AG04450 (cell line): ENCODE data around the gene PRKAR1B. TPM values are rescaled to one million over a fixed set of nuclear protein-coding genes. Genes with fewer than 3 reads are reported as not detected.
"Not testable (repeated sequence)": the region's sequence is repeated elsewhere in the genome, so short reads cannot be mapped to it uniquely, and the experiment has no call there.

Experiments
- CTCF ChIA-PET: fragments of 300-600, 350-600 bp; formaldehyde crosslinking; extraction: SDS; loops from one replicate; lab custom pipeline; 2022; ENCODE audit warnings: antibody characterized with exemption, inconsistent platforms; lab: Charles Lee
- POLR2A ChIA-PET: fragments of 350-600 bp; formaldehyde crosslinking; extraction: SDS; loops from one replicate; lab custom pipeline; 2021; ENCODE audit warnings: antibody characterized with exemption, inconsistent platforms; lab: Yijun Ruan, JAX
- DNase-seq: peaks from one replicate; pipeline ENCODE4 v3.0.0-alpha.2; 2011; ENCODE audit warnings: low read depth, low spot score
- H3K27ac ChIP-seq: one replicate; pipeline ENCODE4 v1.5.1; 2012; ENCODE audit warnings: low read depth, low read length, control low read depth
- H3K27me3 ChIP-seq: one replicate; pipeline ENCODE4 v1.6.0; 2012; ENCODE audit warnings: low read length; ENCODE audit not compliant: control insufficient read depth, insufficient read depth
- H3K4me3 ChIP-seq: 2 replicates; pipeline ENCODE4 v1.5.1; 2011; ENCODE audit warnings: mild to moderate bottlenecking, low read depth, low read length, control low read depth
- H3K9me3 ChIP-seq: 2 replicates; pipeline ENCODE4 v1.5.1; 2012; ENCODE audit warnings: low read length; ENCODE audit not compliant: control insufficient read depth, insufficient read depth
- polyA plus RNA-seq: library from polyadenylated mRNA; depleted of rRNA; stranded (reverse); fragments of >200 nt; gene quantifications from 2 replicates; pipeline ENCODE4 v1.2.3, GENCODE V29; 2011
- TF ChIP-seq, protein P1 (sequence below): IDR thresholded peaks from 2 replicates; pipeline ENCODE4 v1.5.1; 2011; ENCODE audit warnings: low read depth, low read length, control low read depth, inconsistent platforms

PRKAR1B gene
- polyA plus RNA-seq, 1 experiment = 16.1 TPM

DNA sequence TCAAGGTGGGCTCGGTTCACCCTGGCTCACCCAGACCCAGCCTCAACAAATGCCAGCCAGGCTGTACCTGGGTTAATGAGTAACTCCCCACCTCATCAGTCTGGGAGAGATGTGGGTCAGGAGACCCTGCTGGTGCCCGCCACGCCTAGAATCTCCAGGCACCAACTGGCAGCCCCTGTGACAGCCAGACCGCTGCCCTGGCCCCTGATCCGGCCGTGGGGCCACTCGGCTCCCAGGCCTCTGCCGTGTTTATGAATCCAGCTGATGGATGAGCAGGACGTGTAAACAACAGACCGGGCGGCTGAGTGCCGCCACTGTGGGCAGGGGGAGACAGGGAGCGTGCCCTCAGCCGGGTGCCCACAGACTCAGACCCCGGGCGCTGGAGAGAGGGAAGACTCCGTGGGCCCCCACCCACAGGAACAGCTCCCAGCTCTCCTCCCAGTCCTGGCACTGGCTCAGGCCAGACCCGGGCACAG is 173.4 kb downstream of the PRKAR1B start:
- TF ChIP-seq, protein P1, sequence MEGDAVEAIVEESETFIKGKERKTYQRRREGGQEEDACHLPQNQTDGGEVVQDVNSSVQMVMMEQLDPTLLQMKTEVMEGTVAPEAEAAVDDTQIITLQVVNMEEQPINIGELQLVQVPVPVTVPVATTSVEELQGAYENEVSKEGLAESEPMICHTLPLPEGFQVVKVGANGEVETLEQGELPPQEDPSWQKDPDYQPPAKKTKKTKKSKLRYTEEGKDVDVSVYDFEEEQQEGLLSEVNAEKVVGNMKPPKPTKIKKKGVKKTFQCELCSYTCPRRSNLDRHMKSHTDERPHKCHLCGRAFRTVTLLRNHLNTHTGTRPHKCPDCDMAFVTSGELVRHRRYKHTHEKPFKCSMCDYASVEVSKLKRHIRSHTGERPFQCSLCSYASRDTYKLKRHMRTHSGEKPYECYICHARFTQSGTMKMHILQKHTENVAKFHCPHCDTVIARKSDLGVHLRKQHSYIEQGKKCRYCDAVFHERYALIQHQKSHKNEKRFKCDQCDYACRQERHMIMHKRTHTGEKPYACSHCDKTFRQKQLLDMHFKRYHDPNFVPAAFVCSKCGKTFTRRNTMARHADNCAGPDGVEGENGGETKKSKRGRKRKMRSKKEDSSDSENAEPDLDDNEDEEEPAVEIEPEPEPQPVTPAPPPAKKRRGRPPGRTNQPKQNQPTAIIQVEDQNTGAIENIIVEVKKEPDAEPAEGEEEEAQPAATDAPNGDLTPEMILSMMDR = no peak
- DNase-seq = no peak
- Histone ChIP-seq H3K4me3 (no peak overlapping the region), H3K9me3 (peaks cover 14% of the 10 kb centered on the region), H3K27me3 (peaks cover 4% of the 10 kb centered on the region), H3K27ac (no peak overlapping the region)
- ChIA-PET CTCF (no interaction called here), POLR2A (no interaction called here)

DNA sequence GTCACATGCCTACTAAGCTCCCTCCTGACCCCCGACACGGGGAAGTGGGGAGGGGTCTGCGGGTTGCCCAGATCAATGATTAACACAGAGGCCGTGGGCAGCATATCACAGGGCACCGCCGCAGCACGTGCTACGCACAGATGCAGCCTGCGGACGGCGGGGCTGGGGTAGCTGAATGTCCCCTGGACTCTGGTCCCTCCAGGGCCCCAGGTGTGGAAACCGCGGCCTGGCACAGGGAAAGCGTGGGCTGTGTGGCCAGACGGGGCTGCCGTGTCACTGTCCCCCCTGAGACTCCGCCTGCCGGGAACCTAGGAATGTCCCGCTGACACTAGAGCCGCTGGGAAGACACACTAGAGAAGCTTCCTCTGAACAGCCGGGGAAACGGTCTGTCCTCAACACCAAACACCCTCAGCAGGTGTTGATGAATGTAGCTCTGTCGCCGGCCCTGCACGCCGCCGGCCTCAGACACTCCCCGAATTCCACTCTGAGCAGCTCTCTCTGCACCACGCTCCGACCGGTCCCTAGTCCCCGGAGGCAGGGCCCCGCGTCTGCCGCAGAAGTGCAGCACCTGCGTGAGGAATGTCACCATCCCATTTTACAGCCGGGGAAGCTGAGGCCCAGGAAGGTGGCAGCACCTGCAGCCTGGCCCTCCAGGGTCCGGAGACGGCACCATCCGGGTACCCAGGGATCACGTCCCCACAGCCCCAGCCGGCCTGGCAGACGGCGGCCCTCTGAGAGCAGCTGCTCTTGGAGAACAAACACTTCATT is 174.0 kb downstream of the PRKAR1B start:
- no peak overlapping the region for H3K27ac ChIP-seq
- H3K4me3 ChIP-seq = no peak overlapping the region
- peaks cover 4% of the 10 kb centered on the region for H3K27me3 ChIP-seq
- TF ChIP-seq, protein P1 = no peak
- ChIA-PET POLR2A (no interaction called here), CTCF (no interaction called here)
- H3K9me3 ChIP-seq = peaks cover 14% of the 10 kb centered on the region
- no peak for DNase-seq

DNA sequence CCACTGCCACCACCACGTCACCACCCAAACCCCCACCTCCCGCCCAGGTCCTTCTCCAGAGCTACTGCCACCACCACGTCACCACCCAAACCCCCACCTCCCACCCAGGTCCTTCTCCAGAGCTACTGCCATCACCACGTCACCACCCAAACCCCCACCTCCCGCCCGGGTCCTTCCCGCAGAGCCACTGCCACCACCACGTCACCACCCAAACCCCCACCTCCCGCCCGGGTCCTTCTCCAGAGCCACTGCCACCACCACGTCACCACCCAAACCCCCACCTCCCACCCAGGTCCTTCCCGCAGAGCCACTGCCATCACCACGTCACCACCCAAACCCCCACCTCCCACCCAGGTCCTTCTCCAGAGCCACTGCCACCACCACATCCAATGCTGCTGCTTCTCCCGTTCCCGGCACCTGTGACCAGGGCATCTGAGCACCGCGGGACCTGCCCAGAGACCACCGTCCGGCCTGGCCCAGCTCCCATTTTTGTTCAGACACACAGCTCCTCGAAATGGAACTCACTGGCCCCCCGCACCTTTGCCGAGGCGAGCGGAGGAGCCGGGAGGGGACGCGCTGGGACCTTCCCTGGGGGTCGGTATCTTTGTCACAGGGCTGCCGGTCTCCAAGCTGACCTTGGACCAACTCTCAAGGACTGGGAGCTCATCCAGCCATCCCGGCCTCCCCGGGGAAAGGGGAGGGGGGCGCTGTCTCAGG is 174.8 kb downstream of the PRKAR1B start:
- peaks cover 12% of the 10 kb centered on the region for H3K9me3 ChIP-seq
- H3K27ac ChIP-seq, DNase-seq, H3K4me3 ChIP-seq, POLR2A ChIA-PET, CTCF ChIA-PET, H3K27me3 ChIP-seq: not testable (repeated sequence)

DNA sequence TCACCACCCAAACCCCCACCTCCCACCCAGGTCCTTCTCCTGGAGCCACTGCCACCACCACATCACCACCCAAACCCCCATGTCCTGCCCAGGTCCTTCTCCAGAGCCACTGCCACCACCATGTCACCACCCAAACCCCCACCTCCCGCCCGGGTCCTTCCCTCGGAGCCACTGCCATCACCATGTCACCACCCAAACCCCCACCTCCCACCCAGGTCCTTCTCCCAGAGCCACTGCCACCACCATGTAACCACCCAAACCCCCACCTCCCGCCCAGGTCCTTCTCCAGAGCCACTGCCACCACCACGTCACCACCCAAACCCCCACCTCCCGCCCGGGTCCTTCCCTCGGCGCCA is 175.5 kb downstream of the PRKAR1B start:
- H3K9me3 ChIP-seq, POLR2A ChIA-PET, H3K4me3 ChIP-seq, CTCF ChIA-PET, DNase-seq, H3K27me3 ChIP-seq, H3K27ac ChIP-seq: not testable (repeated sequence)

DNA sequence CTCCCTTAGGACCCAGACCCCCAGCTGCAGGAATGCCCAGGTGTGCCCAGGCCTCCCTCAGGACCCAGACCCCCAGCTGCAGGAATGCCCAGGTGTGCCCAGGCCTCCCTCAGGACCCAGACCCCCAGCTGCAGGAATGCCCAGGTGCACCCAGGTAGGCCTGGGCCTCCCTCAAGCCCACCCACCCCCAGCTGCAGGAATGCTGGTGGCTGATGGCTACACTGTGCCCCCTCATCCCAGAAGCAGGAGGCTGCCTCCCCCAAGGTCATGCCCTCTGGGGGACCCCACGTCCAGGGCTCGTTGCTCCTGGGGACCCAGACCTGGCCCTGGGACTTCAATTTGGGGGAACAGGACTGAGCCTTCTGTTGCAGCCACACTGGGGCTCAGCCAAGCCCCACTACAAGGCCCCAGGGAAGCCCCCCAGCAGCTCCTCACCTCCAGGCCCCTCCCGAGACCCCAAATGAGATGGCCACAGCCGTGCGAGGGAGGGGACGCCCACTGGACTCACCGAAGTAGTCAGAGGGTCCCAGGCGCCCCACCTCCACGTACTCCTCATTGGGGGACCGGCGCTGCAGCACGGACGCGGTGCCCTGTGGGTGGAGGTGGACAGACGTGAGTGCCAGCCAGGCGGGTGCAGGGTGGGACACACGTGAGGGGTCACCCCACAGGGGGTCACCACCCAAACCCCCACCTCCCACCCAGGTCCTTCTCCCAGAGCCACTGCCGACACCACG is 176.0 kb downstream of the PRKAR1B start:
- Histone ChIP-seq H3K27me3 (peaks cover 4% of the 10 kb centered on the region), H3K4me3 (no peak overlapping the region), H3K27ac (no peak overlapping the region), H3K9me3 (peaks cover 7% of the 10 kb centered on the region; the same call in 1 of the 2 replicates)
- DNase-seq = no peak
- TF ChIP-seq, protein P1 = no peak
- ChIA-PET CTCF (no interaction called here), POLR2A (no interaction called here)
